CD4-positive, alpha-beta T cell treated with Interleukin-17A for 4 hours (primary cell): ENCODE results near the gene MCU.
"Not testable (repeated sequence)": the region's sequence is repeated elsewhere in the genome, so short reads cannot be mapped to it uniquely, and the experiment has no call there.

Experiments
- DNase-seq: peaks from one replicate; pipeline ENCODE4 v3.0.0-alpha.2; 2020; ENCODE audit warnings: mixed read lengths

The MCU gene

DNA sequence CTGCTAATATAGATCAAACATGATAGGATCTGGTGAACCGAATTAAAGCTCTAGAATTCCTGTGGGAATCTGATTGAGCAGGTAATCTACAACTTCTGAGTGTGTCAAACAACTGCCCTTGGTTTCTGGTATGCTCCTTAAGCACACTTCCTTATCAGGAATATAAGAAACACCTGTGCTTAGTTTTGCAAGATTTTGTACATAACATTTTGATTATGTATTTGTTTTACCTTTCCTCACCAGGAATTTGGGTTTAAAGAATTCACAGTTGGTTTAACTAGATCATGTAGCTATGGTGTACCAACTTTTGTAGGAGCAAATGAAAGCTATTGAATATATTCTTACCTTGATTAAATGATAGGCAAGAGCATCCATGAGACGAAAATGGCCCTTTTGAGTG is 40.6 kb downstream of the MCU start:
- DNase-seq, result no peak

DNA sequence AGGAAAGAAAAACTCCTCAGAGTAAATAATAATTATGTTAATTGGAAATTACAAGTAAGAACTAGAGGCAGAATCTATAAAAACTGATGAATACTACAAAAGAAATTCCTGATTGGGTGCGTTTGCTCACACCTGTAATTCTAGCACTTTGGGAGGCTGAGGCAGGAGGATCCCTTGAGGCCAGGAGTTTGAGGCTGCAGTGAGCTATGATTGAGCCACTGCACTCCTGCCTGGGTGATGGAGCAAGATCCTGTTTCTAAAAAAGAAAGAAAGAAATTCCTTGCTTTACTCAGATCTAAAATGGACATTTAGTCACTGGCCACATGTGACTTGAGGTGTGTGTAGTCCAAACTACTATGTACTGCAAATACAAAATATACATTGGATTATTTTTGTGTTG is 42.0 kb downstream of the MCU start:
- no peak for DNase-seq

DNA sequence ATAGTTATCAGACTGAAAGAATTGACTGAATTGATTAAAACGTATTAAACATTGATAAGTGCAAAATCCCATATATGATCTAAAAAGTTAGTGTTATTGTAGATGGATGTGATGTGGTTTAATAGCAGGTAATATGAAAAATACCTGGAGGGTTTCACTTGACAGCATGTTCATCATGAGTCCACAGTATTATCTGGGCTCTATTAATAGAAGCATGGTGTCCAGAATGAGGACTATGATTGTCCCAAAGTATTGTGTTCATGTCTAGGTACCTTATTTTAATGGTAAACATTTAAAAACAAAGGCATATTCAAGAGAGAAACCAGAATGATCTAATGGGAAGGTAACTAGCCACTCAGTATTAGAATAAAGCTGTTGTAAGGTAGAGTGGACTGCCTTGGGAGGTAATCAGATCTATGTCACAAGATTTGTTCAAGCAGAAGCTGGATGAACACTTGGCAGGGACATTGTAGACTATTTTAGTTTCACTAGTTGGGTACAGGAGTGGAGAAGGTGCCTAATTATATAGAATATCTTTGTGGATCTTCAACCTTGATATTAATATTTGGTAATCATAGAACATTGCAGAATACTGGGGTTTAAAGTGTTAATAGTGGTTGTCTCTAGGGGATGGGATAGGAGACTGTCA is 43.5 kb downstream of the MCU start:
- no peak for DNase-seq

DNA sequence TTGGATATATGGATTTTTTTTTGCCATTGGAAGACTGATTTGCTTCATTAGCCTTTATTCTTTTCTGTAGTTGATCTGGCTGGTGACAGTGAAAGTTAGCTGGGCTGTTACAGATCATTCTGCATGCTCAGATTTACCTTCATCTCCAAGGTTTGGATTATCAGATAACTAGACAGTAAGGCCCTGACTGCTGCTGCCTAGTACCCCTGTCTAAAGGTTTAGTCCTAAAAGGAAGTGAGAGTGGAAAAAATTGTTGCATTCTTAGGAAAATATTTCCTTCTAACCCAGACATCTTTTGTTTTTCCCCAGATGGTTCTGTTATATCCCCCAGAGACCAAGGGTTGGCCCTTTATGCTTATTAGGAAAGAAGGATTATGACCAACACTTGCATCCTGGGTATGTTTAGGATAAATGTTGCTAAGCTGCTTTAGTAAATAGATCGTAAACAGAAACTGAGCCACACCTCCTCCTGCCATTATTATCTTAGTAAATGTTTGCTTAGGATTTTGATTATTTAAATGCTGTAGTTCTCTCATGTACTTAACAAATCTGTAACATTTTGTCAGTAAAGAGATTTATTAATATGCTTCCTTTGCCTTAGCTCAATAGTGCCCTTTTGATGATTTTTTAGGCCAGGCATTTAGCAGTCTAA is 44.4 kb downstream of the MCU start:
- DNase-seq, result no peak

DNA sequence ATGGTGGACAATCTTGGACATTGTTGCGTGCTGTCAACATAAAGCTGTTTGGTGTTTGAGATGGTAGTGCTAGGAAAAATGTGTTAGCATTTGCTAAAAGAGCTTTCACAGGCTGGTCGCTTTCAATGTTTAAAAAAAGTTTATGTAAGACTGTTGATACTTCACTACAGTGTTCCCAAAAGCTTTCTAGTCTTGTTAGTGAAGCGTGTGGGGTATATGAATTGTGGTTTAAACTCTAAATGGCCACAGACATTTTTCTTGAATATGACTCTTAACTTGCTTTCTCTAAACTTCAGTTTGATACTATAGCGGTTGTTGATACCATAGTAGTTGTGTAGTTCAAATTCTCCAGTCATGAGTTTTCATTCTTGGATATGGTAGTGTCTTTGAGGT is 44.9 kb downstream of the MCU start:
- DNase-seq, result no peak

DNA sequence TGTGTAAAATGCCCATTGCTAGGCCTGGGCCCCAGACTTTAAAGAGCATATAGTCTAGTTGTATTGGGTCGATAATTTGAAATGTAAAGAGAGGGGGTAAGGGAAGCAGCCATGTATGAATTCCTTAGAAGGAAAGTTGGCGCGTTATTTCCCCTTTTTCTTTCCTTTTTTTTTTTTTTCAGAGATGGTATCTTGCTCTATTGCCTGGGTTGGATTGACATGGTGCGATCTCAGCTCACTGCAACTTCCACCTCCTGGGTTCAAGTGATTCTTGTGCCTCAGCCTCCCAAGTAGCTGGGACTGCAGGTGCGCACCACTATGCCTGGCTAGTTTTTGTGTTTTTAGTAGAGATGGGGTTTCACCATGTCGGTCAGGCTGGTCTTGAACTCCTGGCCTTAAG is 45.4 kb downstream of the MCU start:
- not testable (repeated sequence) for DNase-seq

DNA sequence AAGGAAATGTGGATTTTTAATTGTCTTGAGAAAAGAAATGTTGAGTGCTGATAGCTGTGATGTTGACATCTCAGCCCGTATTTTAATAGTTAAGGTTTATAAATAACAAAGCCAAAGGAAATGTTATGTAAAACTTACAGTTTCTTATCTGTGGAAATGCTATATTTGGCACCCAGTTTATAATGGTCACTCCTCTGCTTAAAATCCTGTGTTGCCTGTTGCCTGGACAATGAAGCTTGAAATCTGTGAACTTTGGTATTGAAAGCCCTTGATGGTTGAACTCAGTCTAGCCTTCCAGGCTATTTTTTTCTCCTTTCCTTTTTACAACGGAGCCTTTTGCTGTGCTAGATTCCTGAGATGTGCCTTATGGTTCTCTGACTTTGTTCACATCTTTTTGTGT is 46.5 kb downstream of the MCU start:
- DNase-seq, result no peak

DNA sequence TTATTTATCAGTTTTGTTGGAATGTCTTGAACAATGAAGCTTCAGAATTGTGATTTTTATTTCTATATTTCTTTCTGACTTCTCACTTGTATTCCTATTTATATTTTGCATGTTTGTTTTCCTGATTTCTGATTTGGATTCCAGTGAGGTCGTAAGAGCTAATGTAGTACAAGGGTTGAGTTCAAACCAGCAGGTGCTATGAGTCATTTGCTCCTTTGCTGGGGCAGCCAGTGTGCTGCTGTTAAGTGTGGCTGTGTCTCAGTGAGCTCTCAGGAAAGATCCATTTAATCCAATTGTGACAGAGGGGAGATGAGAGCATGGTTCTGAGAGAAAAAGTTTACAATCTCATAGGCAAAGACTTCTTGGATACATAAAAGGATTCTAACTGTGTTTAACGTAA is 48.6 kb downstream of the MCU start:
- no peak for DNase-seq

DNA sequence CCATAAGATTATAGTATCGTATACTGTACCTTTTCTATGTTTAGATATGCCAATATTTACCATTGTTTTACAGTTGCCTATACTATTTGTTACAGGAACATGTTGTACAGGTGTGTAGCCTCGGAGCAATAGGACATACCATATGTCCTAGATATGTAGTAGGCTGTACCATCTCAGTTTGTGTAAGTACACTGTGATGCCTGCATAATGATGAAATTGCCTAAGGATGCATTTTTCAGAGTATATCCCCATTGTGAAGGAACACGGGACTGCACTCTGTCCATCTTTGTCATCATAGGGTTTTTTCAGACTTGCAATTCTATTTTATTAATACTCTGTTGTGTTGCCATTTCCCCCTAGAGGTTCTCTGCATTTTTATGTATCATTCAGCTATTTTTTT is 50.1 kb downstream of the MCU start:
- DNase-seq, result no peak

DNA sequence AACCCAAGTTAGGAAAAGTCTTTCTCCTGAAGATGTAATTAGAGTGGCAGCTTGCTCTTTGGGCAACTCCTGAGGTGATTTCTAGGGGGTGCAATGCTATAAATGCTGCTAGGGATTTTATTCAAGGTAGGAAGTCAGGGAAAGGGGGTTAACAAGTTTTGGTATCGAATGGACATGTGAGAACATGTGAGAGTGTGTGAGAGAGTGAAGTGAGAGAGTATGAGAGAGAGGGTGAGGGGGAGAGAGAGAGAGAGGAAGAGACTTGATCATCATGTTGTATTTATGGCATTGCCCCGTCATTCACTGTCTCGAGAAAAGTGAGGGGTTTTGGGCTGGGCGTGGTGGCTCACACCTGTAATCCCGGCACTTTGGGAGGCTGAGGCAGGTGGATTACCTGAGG is 50.9 kb downstream of the MCU start:
- DNase-seq, result no peak

DNA sequence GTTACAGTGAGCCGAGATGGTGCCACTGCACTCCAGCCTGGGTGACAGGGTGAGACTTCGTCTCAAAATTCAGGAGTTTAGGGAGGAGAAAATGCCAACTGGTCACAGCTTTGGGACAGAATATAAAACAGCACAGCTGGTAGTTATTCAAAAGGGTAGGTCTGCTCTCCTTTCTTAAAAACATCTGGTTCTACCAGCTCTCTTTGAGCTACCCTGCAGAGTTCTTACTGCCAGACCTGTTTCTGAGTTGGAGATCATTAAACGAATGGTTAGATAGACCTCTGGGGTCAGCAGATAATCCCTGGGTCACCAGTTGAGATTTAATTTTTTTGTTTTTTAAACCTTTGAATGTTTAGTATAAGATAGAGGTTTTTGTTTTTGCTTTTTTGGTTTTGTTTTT is 52.6 kb downstream of the MCU start:
- DNase-seq, result no peak

DNA sequence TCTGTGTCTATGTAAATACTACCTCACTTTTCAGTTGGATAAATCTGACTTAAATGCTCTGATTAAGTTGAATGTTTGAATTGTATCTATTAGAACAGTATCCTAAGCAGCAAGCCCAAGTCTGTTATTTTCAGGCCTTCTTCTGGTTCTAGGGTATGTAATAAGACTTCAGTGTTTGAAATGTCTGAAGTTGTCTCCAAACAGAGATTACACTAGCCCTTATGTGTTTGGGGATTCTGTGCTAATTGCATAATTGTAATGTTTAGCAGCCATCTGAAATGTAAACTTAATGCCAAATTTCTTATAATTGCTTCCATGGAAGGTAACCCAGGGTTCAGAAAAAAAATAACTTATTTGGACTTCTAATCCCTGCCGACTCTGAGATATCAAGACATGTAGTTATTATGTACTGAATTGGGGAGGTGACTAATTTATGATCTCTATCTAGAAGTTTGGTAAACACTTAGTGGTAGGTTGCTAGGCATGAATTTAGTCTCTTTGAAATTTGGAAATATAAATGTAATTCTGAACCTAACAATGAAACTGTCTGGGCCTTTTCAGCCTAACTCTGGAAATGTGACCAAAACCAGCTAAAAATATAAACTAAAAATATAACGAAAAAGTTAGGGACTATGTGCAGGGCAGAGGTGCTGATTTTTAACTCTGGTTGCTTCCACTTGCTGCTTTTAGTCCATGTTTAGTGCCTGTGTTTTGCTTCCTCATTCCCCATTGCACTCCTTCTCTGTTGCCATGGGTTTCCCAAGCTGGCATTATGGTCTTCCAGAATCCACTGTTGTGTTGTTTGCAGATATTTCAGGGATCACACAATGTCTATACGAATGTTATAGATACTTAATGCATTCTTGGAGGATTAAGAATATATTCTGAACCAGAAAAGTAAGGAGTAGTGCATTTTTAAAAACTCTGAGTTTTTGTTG is 54.8 kb downstream of the MCU start:
- no peak for DNase-seq

DNA sequence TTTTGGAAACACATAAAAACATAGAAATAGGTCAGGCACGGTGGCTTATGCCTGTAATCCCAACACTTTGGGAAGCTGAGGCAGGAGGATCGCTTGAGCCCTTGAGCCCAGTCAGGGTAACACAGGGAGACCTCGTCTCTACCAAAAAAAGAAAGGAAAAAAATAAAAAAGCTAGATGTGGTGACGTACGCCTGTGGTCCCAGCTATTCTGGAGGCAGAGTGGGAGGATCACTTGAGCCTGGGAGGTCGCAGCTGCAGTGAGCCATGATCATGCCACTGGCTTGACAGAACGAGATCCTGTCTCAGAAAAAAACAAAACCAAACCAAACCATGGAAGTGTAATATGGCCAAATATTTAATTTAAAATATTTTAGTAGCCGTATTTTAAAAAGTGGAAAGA is 55.6 kb downstream of the MCU start:
- DNase-seq, result no peak

DNA sequence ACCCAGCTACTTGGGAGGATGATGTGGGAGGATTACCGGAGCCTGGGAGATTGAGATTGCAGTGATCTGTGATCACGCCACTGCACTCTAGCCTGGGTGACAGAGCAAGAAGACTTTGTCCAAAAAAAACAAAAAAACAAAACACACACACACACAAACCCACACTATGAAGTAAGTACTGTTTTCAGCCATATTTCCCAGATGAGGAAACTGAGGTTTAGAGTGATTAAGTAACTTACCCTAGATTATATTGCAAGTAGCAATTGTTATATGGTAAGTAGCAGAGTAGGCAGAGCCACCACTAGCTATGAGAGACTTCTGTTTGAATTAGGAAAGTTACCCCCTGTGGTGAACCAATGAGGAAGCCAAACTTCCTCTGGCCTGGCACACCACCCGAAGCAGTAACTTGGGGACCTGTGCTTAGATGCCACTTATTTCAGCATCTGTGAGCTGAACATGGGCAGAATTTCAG is 61.9 kb downstream of the MCU start:
- DNase-seq, result no peak

DNA sequence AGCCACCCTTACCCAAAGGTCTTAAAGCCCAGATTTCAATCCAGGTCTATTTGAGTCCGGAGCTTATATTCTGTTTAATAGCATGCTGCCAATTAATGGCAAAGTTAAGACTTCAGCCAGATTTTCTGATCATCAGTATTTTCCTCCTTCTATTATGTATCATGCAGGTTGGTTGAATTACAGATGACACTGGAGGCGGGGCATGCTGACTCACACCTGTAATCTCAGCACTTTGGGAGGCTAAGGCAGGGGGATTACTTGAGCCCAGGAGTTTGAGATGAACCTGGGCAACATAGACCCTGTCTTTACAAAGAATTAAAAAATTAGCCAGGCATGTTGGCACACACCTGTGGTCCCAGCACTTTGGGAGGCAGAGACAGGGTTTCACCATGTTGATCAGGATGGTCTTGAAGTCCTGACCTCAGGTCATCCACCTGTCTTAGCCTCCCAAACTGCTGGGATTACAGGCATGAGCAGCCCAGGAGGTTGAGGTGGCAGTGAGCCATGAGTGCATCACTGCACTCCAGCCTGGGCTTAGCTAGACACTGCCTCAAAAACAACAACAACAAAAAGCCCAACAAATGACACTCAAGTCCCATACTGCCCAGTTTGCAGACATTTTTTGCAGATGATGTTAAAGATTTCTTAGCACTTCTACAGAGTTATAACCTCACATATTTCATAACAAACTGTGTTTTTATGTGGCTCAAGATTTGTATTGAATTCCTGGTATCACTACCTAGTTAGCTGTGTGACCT is 62.5 kb downstream of the MCU start:
- DNase-seq, result no peak

DNA sequence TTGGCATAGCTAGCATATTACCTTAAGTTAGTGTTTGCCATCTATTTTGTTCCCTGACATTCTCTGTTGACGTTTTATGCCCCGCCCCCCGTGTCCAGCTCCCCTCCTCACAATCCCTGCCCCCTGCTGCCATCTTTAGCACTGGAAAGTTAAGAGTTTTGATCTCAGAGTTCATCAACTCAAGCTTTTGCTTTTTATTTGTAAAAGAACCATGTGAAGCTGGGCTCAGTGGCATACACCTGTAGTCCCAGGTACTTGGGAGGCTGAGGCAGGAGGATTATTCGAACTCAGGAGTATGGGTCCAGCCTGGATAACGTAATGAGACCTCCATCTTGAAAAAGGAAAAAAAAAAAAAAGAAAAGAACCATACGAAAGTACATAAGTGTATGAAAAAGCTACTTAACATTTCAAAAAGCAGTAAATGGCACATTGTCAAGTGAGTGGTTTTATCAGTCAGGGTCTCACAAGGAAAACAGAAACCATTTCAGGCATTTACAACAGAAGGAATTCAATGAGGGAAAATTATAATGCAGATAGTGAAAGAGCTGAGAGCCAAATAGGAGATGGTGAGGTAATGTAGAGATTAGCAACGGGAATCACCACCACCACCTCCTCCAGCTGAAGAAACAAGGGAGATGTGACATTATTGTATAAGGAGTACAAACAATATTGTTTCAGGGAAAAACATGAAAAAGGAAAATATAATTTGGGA is 64.9 kb downstream of the MCU start:
- no peak for DNase-seq

DNA sequence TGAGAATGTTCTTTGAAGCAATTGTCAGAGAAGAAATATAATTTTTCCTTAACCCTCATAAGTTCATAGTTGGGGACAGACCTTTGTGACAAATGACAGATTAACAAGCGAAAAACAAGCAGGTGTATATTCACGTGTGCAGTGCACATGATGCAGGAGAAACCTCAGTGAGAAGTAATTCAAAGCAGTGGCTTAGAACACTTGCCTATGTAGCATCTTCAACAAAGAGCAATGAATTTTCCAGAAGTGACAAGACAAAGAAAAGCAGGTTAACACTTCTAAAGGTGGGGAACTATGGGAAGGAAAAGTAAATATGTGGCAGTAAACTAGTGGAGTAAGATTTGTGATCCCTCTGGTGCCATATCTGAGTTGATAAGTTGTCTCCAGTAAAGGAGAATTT is 65.8 kb downstream of the MCU start:
- no peak for DNase-seq

DNA sequence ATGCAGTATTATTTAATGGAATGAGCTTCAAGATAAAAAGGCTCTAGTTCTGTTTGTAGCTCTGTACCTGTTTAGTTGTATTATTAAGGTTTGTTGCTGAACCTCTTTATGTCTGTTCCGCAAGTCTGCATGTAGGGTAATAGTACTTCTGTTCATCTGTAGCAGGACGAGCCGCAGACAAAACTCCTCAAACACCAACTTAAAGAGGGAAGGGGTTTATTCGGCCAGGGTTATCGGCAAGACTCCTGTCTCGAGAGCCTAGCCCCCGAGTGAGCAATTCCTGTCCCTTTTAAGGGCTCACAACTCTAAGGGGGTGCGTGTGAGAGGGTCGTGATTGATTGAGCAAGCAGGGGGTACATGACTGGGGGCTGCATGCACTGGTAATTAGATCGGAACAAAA is 67.0 kb downstream of the MCU start:
- DNase-seq, result not testable (repeated sequence)

DNA sequence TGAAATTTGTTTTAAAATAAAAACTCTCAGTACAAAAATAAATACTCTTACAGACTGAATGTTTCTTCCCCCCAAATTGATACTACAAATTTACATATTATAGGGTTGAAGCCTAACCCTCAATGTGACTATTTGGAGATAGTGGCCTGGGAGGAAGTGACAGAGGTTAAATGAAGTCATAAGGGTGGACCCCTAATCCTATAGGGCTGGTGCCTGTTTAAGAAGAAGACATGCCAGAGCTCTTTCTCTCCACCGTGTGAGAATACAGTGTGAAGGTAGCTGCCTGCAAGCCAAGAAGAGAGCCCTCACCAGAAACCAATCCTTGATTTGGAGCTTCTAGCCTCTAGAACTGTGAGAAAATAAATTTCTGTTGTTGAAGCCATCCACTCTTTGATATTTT is 67.6 kb downstream of the MCU start:
- DNase-seq, result no peak

DNA sequence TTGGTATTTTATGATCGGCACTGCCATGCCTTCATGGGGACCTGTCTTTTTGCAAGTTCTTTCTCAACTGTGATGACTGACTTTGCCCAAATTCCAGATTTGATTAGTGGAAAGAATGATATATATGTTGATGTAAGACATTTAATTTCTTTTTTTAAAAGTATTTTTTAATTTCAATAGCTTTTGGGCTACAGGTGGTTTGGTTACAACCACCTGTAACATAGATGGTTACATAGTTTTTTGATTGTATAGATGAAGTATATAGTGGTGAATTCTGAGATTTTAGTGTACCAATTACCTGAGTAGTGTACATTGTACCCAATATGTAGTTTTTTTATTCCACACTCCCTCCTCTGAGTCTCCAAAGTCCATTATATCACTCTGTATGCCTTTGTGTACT is 69.6 kb downstream of the MCU start:
- no peak for DNase-seq

DNA sequence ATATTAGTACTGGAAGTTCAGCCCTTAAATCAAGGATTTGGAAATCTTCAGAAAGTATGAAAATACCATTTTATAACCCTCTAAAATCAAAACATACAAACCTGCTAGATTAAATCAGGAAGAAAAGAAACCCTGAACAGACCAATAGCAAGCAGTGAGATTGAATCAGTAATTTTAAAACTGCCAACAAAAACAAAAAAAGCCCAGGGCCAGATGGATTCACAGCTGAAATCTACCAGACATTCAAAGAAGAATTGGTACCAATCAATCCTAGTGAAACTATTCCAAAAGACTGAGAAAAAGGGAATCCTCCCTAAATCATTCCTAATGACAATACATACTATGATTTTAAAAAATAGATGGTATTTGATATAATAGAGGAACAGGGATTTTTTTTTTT is 70.1 kb downstream of the MCU start:
- DNase-seq, result no peak

DNA sequence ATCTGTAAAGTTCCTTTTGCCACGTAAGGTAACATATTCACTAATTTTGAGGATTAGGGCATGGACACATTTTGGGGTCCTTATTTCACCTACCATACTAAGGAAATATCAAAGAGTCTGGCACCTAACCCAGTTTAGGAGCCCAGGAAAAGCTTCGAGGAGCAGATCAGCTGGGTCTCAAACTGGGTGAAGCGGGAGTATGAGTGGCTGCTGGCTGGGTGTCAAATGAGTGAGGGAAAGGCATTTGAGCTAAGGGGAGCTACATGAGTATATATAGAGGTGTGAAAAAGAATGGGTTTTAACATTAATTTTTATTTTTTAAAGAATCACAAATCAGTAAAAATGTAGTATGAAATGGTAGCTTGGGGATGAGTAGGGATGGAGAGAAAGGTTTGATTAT is 71.3 kb downstream of the MCU start:
- no peak for DNase-seq

DNA sequence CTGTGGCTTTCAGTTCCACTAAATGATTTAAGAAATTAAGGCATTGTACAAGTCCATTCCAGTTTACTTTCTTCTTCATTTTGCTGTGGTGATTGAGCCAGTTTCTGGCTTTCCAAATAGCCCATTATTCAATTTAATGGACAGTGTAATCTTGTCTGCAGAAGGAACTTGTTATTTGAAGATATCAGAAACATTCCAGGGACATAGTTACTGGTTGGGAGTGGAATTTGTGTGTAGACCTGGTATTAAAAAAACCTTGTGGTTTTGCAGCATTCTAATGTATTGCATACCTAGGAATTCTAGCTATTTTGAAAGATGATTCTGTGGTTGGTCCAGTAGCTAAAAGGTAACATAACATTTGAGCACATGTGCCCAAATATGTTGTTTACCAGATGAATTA is 72.2 kb downstream of the MCU start:
- no peak for DNase-seq
